GM19240 (cell line): ENCODE results near the gene KCTD17.

ENCODE experiments used
- DNase-seq: peaks from one replicate; pipeline ENCODE4 v3.0.0; 2011; ENCODE audit warnings: low spot score; ENCODE audit not compliant: insufficient read length

Gene KCTD17

DNA sequence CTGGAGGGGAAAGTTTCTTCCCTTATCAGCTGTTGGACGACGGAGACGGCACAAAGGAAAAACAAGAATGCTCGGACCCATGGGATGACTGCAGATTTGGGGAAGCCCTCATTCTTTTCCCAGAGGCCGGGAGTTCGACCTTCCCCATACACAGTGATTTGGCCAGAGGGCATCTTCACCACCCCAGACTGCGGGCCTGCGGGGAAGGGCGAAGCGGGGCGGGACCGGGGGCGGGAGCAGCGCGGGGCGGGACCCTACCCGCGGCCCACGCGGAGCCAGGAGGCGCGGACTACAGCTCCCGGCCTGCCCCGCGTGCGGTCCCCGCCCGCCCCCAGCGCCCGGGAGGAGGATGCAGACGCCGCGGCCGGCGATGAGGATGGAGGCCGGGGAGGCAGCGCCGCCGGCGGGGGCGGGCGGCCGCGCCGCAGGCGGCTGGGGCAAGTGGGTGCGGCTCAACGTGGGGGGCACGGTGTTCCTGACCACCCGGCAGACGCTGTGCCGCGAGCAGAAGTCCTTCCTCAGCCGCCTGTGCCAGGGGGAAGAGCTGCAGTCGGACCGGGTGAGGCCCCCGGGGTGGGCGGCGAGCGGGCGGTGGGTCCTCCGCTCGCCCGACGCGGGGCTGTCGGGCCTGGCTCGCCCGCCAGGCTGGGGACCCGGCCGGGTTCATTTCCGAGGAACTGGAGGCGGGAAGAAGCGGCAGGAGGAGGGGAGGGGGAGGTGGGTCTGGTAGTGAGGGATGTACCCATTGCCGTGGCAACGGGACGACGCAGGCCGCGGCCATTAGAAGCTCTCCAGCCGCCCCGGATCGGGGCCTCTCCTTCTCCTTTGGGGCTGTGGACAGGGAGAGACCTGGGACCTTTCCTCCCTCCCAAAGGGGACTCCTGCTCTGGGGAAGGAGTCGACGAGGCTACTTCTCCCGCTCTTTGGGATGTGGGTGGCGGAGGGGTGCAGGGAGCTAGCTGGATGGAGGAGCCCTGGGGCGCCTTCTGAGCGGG is at the start of gene KCTD17:
KCTD17 (plus strand) TSS at position 352 of the 995 bp plus-strand sequence; CDS start at position 371, 19 bp downstream.
- peak; percentile 96 for DNase-seq

DNA sequence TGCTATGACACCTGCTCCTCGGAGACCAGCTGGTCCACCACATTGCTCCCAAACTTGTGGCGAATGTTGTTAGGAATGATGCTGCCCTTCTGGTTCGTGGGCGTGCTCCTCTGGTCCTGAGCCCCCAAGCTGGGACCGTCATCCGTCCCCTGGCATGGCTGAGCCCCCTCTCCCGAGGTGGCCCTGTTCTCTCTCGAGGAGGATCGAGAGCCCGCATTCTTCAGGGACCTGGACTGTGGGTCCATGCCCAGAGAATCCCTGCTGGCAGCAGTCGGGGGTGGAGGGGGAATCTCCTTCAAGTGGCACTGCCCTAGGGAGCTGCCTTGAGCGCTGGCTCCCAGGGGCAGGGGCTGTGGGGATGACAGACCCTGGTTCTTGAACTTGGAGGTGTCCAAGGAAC is 49.7 kb upstream of the KCTD17 start:
- DNase-seq = no peak

DNA sequence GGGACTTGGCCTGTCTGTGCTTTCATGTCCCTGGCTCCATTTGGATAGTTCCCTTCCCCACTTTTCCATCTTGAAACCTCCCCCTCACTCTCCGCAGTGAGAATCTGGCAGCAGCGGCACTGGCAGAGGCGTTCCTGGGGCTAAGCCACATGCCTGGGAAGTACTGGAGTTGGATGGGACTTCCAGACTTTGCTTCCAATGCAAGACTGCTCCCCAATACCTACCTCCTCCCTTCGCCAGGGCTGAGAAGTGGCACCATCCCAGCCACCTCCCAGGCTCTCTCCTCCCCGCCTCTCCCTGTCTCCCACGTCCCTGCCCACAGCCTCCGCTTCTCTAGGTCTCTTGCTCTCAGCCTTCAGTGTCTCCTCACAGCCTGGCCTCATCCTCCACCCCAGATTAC is 48.9 kb upstream of the KCTD17 start:
- DNase-seq = no peak

GRCh38 chr22:37007651-37008050 is 43.9 kb upstream of the KCTD17 start:
- DNase-seq = no peak

DNA sequence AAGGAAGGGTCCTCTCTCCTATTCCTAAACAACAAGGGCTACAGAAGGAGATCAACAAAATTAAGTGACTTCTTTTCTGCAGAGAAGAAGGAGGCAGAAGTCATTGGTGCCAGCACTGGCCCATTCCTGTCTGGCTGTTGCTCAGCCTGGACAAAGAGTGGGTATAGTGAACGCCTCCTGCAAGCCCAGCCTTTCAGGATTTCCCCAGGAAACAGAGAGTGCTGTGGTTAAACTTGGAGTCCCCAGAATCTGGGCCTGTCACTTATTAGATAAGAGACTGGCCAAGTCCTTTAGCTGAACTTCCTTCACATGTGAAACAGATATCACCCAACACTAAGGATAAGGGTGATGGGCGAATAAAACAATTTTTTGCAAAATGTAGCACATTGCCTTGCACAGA is 43.2 kb upstream of the KCTD17 start:
- no peak for DNase-seq

GRCh38 chr22:37009490-37009889 is 42.1 kb upstream of the KCTD17 start:
- no peak for DNase-seq

- DNase-seq = no peak
Observed at GRCh38 chr22:37010174-37010573, 41.4 kb upstream of the KCTD17 start.

DNA sequence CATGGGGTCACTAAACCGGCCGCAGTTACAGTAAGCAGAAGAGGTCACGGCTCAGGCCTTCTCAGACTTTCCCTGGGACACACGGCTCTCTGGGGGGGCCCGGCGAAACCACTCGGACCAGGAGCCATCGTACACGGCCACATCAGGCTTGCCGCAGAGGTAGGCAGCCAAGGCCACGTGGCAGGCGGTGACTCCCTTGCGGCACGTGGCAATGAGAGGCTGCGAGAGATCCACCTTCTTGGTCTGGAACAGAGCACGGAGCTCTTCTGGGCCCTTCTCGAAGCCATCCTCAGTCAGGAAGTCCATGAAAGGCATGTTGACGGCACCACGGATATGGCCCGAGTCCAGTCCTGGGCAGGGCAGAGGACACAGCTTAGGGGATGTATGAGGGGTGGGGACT is 40.6 kb upstream of the KCTD17 start:
- DNase-seq = no peak

DNA sequence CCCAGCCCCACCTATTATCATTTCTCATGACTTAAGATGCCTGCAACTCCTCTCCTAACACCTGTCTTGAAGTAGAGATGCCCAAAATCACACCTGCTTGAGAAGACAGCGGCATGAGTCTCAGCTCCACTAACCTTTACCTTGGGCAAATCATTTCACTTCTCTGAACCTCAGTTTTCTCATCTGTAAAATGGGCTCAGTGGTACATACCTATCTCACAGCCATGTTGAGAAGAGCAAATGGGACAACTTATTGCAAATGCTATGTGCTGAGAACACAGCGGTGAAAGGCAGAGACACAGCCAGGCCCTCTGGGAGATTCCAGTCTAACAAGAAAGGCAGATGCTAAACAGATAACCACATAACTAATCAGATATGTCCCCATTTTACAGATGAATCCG is 40.1 kb upstream of the KCTD17 start:
- no peak for DNase-seq

- DNase-seq = no peak
Observed at GRCh38 chr22:37012262-37012904, 39.2 kb upstream of the KCTD17 start.

- DNase-seq = no peak
Observed at GRCh38 chr22:37012956-37013355, 38.6 kb upstream of the KCTD17 start.

- no peak for DNase-seq
Observed at GRCh38 chr22:37014415-37014806, 37.1 kb upstream of the KCTD17 start.

DNA sequence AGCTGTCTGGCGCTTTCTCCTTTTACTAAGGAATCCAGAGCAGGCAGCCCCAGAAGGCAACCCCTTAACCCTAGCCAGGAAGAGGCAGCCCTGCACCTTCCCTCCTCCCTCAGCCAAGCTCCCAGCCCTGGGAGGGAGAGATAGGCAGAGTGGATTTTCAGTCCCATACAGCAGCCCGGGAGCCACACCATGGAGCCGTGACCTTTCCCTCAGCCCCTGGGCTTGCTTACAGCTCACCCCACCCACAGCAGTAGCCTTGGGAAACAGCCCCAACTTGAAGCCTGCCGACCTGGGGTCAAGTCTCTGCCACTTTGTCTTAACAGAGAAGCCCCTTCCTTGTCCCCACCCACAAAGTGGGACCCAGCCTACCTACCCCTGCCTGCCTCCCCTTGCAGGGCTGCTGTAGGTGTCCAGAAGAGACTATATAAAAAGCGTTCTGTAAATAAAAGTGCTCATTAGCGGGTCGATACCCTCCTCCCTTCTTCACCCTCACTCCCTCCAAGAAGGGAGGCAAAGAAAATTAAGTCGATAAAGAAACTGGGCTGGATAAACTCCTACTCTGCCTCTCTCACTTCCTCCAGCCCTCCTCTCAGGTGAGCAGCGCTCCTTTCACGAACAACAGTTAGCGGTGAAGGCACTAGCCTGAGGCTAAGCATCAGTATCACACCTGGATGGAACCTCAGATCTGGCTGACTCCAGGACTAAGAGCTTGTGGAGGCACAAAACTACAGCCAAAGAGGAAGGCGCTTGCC is 36.5 kb upstream of the KCTD17 start:
- no peak for DNase-seq

DNA sequence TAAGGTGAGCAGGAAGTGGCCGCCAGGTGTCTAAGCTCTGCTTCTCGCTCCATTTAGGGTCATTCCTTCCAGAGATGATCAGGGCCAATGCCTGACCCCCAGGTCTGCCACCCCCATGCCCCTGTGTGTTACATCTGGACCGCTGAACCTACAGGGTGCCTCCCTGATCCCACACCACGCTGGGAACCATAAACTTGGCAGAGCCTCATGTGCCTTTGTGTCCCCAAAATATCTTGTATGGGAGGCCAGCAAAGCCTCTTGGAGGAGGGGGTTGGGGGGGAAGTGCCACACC is 36.0 kb upstream of the KCTD17 start:
- DNase-seq = no peak

- DNase-seq = no peak
Observed at GRCh38 chr22:37016134-37016910, 35.2 kb upstream of the KCTD17 start.

DNA sequence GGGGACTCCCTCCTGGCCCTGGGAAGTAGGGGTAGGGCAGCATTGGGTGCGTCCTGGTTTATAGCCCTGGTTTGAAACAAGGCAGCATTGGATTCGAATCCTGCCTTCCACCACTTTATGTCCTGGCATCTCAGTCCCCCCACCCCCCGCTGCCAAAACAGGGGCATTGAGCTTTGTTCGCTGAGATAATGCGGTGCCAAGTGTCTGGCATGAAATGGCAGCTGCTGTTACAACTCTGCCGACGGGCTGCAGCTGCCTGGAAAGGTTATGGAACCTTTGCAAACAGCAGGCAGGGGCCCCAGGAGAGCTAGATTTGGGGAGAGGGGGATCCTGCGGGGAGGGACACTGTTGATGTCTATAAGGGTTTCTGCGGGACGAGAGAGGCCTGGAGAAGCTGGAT is 34.2 kb upstream of the KCTD17 start:
- no peak for DNase-seq

GRCh38 chr22:37018086-37018814 is 33.3 kb upstream of the KCTD17 start:
- DNase-seq = no peak

GRCh38 chr22:37018815-37019308 is 32.7 kb upstream of the KCTD17 start:
- no peak for DNase-seq

DNA sequence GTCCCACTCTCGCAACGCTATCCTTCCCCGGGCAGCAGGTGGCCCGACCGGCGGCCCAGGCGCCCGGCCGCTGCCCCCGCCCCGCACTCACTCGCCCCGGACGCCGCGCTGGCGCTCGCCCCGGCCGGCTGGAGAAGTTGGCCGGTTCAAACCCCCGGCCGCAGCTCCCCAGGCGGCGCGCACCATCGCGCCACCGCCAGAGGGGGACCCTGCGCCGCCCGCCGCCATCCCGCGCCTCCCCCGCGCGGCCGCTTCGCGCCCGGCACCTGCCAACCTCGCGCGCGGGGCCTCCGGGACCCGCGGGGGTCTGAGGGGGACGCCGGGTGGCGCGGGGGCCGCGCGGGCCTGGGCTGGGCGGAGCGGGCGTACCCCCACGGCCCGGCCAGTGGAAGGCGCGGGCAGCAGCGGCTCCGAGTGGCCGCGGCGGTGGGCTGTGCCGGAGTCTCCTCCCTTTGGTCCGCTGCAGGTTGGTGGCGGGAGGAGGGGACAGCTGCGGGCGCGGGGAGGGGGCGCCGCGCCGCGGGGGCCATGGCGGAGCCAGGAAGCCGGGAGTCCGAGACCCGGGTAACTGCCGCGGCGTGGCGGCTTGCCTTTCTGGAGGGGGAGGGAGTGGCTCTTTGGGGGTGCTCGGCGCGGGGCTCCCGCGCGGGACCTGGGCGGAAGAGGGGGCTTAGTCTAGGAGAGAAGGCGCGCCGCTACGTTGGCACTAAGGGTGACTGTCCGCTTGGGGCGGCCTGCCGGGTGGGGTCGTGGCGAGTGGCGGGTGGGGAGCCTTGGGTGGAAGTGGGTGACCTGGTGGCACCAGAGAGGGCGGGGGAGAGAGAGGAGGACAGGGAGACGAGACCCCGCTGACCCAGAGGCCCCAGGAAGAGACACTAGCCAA is 32.0 kb upstream of the KCTD17 start, which contains the start of the genes MPST and TST:
MPST (plus strand) TSS at position 434 of the 883 bp plus-strand sequence; CDS start at position 529, 95 bp downstream.
TST (minus strand) TSS at position 139 of the 883 bp plus-strand sequence. CDS start 715 bp downstream, outside the sequence.
- DNase-seq = peak; percentile 86
